GM21423 (cell line): Measurements from ENCODE around the gene STX1B.

ENCODE experiments used
- ATAC-seq: cut with Tn5 transposase; IDR thresholded peaks from one replicate; pipeline ENCODE4 v1.9.1; 2021; ENCODE audit warnings: mild to moderate bottlenecking, moderate library complexity; ENCODE audit not compliant: unreplicated experiment

Gene STX1B

GRCh38 chr16:30996985-30997724 is 13.3 kb downstream of the STX1B start:
- ATAC-seq, result peak; percentile 83

GRCh38 chr16:30996324-30996984 is 14.0 kb downstream of the STX1B start:
- ATAC-seq, result no peak

- no peak for ATAC-seq
Observed at GRCh38 chr16:30995927-30996323, 14.5 kb downstream of the STX1B start.

GRCh38 chr16:30992931-30993816 is 17.3 kb downstream of the STX1B start:
- ATAC-seq, result no peak

- ATAC-seq, result no peak
Observed at GRCh38 chr16:30992276-30992780, 18.1 kb downstream of the STX1B start.

DNA sequence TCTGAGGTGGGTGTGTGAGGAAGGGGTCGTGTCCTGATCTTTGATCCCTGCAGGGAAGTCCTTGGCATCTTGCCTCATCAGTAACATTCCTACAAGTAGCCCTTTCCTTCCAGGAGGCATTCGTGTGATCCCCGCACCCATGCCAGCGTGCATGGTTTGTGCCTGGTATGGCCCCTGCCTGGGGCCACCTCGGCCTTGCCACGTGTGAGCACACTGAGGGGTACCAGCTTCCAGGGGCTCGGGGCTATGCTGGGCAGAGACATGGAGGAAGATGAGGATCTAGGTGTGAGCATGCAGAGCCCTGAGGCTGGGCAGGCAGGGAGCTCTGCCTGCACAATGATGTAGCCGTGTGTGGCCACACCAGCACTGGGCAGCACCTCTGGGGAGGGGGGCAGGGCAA is 19.4 kb downstream of the STX1B start:
- ATAC-seq, result no peak

DNA sequence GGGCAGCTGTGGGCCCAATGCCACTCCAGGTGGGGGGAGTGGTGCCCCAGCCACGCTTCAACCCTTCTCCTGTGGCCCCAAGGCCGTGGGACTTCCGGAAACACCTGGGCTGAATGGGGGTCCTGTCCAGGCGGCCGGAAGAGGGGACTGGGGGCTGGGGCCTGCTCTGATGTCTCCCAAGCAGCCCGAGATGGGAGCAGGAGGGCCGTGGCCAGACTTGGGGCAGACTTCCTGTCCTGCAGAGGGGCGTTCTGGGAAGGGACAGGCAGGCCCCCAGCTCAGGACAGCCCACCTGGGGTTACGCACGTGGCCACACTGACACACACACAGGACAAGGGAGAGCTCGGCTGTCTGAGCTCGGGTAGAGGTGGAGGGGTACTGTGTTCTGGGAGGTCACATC is 20.3 kb downstream of the STX1B start:
- ATAC-seq, result no peak

GRCh38 chr16:30989469-30990047 is 20.9 kb downstream of the STX1B start:
- ATAC-seq, result no peak

DNA sequence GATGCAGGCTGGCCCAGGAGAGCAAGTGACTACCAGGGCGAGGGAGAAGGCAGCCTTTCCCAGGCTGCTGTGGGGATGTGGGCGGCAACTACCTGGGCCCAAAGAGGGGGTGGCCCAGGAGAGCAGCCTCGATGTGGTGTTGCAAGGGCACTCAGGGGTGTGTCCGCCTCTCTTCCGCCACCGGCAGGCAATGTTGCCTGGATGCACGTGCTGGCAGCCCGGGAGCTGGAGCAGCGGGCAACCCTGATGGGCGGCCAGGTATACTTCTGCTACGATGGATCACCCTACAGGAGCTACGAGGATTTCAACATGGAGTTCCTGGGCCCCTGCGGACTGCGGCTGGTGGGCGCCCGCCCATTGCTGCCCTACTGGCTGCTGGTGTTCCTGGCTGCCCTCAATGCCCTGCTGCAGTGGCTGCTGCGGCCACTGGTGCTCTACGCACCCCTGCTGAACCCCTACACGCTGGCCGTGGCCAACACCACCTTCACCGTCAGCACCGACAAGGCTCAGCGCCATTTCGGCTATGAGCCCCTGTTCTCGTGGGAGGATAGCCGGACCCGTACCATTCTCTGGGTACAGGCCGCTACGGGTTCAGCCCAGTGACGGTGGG is 22.8 kb downstream of the STX1B start:
- no peak for ATAC-seq

GRCh38 chr16:30986129-30986991 is 24.1 kb downstream of the STX1B start:
- no peak for ATAC-seq

GRCh38 chr16:30985401-30986128 is 24.9 kb downstream of the STX1B start:
- ATAC-seq, result no peak

DNA sequence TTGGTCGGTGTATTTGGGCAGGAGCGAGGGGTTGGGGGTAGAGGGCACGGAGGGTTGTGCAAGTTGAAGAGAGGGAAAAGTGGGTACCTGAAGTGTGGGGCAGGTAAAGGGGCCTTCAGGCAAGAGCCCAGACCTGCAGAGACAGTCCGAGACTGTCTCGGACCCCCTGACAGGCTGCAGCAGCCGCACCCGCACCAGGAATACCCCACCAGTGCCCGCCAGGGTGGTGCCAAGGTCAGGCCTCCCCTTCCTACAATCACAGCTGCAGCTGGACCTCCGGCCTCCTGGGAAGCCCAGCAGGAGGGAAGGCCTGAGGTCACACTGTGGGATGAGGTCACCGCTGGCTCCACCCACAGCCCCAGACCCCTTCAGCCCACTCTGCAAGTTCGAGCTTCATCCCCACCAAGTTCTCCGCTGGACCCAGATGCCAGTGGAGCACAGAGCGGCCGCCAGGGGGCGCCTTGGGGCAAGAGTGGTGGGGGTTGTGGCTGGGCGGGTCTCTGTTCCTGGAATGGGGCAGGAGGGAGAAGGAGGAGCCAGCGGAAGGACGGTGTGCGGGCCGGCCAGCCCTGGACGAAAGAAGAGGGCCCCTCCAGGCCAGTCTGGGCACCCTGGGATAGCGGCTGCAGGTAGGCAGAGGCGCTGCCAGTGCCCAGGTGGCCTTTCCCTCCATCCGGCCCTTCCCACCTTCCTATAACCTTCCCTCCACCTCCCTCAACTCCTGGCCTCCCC is 25.6 kb downstream of the STX1B start, which contains the start of gene HSD3B7:
Gene HSD3B7, plus strand, starts transcription at position 539 of the 732 bp plus-strand sequence. CDS start 452 bp downstream, outside the sequence.
- peak; percentile 63 for ATAC-seq

GRCh38 chr16:30983898-30984610 is 26.4 kb downstream of the STX1B start:
- ATAC-seq, result no peak

DNA sequence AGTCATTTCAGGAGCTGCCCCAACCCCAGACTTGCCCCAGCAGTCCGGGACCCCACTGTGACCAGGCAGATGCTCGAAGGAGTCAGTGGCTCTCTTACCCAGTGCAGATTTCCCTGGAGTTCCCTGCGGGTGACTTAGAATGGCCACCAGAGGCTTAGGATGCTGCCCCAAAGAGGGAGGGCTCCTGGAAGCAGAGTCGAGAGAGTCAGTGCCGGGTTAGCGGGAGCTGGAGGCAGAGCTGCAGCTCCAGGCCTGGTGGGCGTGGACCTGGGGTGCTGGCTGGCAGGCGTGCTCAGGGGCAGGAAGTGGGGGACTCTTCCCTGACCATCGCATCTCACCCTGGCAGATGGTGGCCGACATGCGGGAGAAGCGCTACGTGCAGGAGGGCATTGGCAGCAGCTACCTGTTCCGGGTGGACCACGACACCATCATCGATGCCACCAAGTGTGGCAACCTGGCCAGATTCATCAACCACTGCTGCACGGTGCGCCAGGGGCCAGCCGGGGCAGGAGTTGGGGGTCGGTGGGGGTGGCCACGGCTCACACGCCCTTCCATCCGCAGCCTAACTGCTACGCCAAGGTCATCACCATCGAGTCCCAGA is 27.0 kb downstream of the STX1B start:
- ATAC-seq, result no peak

- no peak for ATAC-seq
Observed at GRCh38 chr16:30982548-30983288, 27.7 kb downstream of the STX1B start.

- no peak for ATAC-seq
Observed at GRCh38 chr16:30980959-30981358, 29.5 kb downstream of the STX1B start.
